ENCODE measurements around the gene BRD7. TPM values are rescaled to one million over a fixed set of nuclear protein-coding genes. Genes with fewer than 3 reads are reported as not detected.

The BRD7 gene
- total RNA-seq, 1 experiment from 2014 or later: 43.8 TPM

- DNase-seq (ENCODE audit: low spot score): no peak
These were observed 77.9 kb downstream of the BRD7 start for GRCh38 chr16:50290856-50291255.

GRCh38 chr16:50289950-50290764 is 78.6 kb downstream of the BRD7 start:
- no peak for DNase-seq (ENCODE audit: low spot score)

GRCh38 chr16:50288920-50289319 is 79.9 kb downstream of the BRD7 start:
- DNase-seq (ENCODE audit: low spot score): no peak

GRCh38 chr16:50288026-50288425 is 80.8 kb downstream of the BRD7 start:
- DNase-seq (ENCODE audit: low spot score): no peak

GRCh38 chr16:50286681-50287080 is 82.1 kb downstream of the BRD7 start:
- no peak for DNase-seq (ENCODE audit: low spot score)

GRCh38 chr16:50285406-50286003 is 83.3 kb downstream of the BRD7 start:
- no peak for DNase-seq (ENCODE audit: low spot score)

- DNase-seq (ENCODE audit: low spot score): no peak
These were observed 84.5 kb downstream of the BRD7 start for GRCh38 chr16:50284131-50284911.

GRCh38 chr16:50282955-50283631 is 85.7 kb downstream of the BRD7 start:
- DNase-seq (ENCODE audit: low spot score): no peak

GRCh38 chr16:50282010-50282538 is 86.7 kb downstream of the BRD7 start:
- DNase-seq (ENCODE audit: low spot score): no peak

- no peak for DNase-seq (ENCODE audit: low spot score)
These were observed 87.3 kb downstream of the BRD7 start for GRCh38 chr16:50281391-50282009.

- DNase-seq (ENCODE audit: low spot score): no peak
These were observed 87.9 kb downstream of the BRD7 start for GRCh38 chr16:50280932-50281331.

GRCh38 chr16:50279504-50279865 is 89.3 kb downstream of the BRD7 start:
- DNase-seq (ENCODE audit: low spot score): no peak

- DNase-seq (ENCODE audit: low spot score): no peak
These were observed 90.5 kb downstream of the BRD7 start for GRCh38 chr16:50278251-50278650.

- DNase-seq (ENCODE audit: low spot score): no peak
These were observed 91.8 kb downstream of the BRD7 start for GRCh38 chr16:50276801-50277555.

- no peak for DNase-seq (ENCODE audit: low spot score)
These were observed 92.5 kb downstream of the BRD7 start for GRCh38 chr16:50276326-50276640.

- DNase-seq (ENCODE audit: low spot score): no peak
These were observed 93.1 kb downstream of the BRD7 start for GRCh38 chr16:50275428-50276325.

- DNase-seq (ENCODE audit: low spot score): no peak
These were observed 93.7 kb downstream of the BRD7 start for GRCh38 chr16:50275098-50275415.

GRCh38 chr16:50274326-50275097 is 94.3 kb downstream of the BRD7 start:
- DNase-seq (ENCODE audit: low spot score): no peak

- no peak for DNase-seq (ENCODE audit: low spot score)
These were observed 94.9 kb downstream of the BRD7 start for GRCh38 chr16:50273888-50274325.
